ENCODE results near the gene PXDC1. TPM values are rescaled to one million over a fixed set of nuclear protein-coding genes. Genes with fewer than 3 reads are reported as not detected.
"Not testable (repeated sequence)": the region's sequence is repeated elsewhere in the genome, so short reads cannot be mapped to it uniquely, and the experiment has no call there.

The PXDC1 gene
- total RNA-seq, 2 experiments from 2014 or later, result 0.17 to 0.27 TPM

DNA sequence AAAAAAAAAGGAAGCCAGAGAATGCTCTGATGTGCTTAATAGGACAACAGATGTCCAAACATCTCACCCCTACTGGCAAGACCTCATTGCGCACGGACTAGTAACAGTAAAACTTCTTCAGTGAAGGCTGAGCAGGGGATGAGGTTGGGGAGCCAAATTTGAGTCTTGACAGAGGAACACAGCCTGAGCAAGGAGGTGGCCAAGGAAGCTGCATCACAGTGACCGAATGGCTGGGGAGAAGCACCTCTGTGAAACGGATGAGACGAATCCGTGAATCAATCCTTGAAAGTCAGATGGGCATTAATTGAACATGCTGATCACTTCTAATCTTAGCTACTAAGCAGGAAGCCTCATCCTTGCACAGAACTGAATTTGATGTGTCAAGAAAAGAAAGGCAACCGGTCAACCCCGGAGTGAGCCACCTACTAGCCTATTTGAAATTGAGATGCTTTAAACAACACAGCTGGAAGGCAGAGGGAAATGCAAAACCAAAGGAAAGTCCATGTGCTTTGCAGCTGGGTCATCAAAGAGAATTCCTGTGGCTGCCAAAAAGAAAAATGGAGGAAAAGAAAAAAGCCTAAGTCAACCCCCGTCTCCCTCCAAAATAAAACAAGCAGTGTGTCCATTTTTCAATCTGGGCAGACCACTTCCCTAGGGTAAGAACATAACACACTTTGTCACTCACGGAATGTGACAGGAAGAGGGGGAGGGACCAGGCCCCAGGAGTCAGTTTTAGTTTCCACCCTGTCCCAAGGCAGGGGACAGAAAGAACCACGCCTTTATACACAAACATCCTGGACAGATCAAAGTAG is 29.5 kb downstream of the PXDC1 start:
- TF ChIP-seq, protein P1, sequence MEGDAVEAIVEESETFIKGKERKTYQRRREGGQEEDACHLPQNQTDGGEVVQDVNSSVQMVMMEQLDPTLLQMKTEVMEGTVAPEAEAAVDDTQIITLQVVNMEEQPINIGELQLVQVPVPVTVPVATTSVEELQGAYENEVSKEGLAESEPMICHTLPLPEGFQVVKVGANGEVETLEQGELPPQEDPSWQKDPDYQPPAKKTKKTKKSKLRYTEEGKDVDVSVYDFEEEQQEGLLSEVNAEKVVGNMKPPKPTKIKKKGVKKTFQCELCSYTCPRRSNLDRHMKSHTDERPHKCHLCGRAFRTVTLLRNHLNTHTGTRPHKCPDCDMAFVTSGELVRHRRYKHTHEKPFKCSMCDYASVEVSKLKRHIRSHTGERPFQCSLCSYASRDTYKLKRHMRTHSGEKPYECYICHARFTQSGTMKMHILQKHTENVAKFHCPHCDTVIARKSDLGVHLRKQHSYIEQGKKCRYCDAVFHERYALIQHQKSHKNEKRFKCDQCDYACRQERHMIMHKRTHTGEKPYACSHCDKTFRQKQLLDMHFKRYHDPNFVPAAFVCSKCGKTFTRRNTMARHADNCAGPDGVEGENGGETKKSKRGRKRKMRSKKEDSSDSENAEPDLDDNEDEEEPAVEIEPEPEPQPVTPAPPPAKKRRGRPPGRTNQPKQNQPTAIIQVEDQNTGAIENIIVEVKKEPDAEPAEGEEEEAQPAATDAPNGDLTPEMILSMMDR (IDR thresholded peaks at IDR 0.05), result no peak
- H3K27me3 Mint-ChIP-seq, result peaks cover under 1% of the 10 kb centered on the region
- Histone ChIP-seq H3K9me3 (ENCODE audit: control insufficient read depth in 1 of 2, insufficient read depth in 1 of 2, low read length in 2 of 2) (no peaks in the 10 kb centered on the region), H3K4me1 (ENCODE audit: insufficient read depth, low read length) (no peaks in the 10 kb centered on the region), H3K4me3 (ENCODE audit: low read length) (no peak overlapping the region), H3K27me3 (ENCODE audit: control insufficient read depth in 1 of 2, insufficient read depth in 2 of 2, low read length in 2 of 2) (no peaks in the 10 kb centered on the region), H3K36me3 (ENCODE audit: insufficient read depth, low read length) (no peaks in the 10 kb centered on the region), H3K27ac (ENCODE audit: low read depth in 1 of 2, low read length in 2 of 2) (no peak overlapping the region)
- intact Hi-C loops (cut with DNase I, micrococcal nuclease), result no loop called here
- no peak overlapping the region for H3K27ac Mint-ChIP-seq
- no peak overlapping the region for H3K4me3 Mint-ChIP-seq
- ChIA-PET CTCF (interaction anchor here (0.7 kb wide), 1 partner anchor 9 kb away, joined by 3 read pairs; no protein-coding TSS in a partner anchor), POLR2A (no interaction called here)
- H3K9me3 Mint-ChIP-seq, result no peaks in the 10 kb centered on the region
- no peaks in the 10 kb centered on the region for H3K36me3 Mint-ChIP-seq (ENCODE audit: low read depth)
- DNase-seq (no peak), ATAC-seq (ENCODE audit: poor library complexity) (no peak)
- H3K4me1 Mint-ChIP-seq (ENCODE audit: low read depth), result no peaks in the 10 kb centered on the region

DNA sequence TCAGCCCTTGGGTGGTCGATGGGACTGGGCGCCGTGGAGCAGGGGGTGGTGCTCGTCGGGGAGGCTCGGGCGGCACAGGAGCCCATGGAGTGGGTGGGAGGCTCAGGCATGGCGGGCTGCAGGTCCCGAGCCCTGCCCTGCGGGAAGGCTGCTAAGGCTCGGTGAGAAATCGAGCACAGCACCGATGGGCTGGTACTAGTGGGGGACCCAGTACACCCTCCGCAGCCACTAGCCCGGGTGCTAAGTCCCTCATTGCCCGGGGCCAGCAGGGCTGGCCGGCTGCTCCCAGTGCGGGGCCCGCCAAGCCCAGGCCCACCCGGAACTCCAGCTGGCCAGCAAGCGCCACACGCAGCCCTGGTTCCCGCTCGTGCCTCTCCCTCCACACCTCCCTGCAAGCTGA is 30.7 kb downstream of the PXDC1 start:
- H3K4me1 Mint-ChIP-seq (ENCODE audit: low read depth); H3K27me3 ChIP-seq (ENCODE audit: control insufficient read depth in 1 of 2, insufficient read depth in 2 of 2, low read length in 2 of 2); H3K4me3 ChIP-seq (ENCODE audit: low read length); DNase-seq; H3K9me3 Mint-ChIP-seq; CTCF ChIA-PET; H3K4me3 Mint-ChIP-seq; H3K27ac Mint-ChIP-seq; H3K27me3 Mint-ChIP-seq; POLR2A ChIA-PET; H3K36me3 Mint-ChIP-seq (ENCODE audit: low read depth); H3K4me1 ChIP-seq (ENCODE audit: insufficient read depth, low read length); H3K27ac ChIP-seq (ENCODE audit: low read depth in 1 of 2, low read length in 2 of 2); ATAC-seq (ENCODE audit: poor library complexity); intact Hi-C loops (cut with DNase I, micrococcal nuclease); H3K9me3 ChIP-seq (ENCODE audit: control insufficient read depth in 1 of 2, insufficient read depth in 1 of 2, low read length in 2 of 2); H3K36me3 ChIP-seq (ENCODE audit: insufficient read depth, low read length): not testable (repeated sequence)

DNA sequence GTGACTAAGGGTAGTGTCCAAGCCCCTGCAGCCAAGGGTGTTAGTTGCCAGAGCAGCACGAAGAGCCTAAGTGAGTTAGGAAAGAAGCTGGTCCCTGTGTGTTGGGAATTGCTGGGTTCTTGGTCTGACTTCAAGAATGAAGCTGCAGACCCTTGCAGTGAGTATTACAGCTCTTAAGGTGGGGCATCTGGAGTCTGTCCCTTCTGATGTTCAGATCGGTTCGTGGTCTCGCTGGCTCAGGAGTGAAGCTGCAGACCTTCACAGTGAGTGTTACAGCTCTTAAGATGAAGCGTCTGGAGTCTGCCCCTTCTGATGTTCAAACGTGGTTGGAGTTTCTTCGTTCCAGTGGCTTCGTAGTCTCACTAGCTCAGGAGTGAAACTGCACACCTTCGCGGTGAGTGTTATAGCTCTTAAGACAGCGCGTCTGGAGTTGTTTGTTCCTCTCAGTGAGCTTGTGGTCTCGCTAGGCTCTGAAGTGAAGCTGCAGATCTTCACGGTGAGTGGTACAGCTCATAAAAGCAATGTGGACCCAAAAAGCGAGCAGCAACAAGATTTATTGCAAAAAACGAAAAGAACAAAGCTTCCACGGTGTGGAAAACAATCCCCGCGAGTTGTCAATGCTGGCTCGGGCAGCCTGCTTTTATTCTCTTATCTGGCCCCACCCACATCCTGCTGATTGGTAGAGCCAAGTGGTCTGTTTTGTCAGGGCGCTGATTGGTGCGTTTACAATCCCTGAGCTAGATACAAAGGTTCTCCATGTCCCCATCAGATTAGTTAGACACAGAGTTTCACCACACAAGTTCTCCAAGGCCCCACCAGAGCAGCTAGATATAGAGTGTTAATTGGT is 31.8 kb downstream of the PXDC1 start:
- H3K9me3 Mint-ChIP-seq, result no peaks in the 10 kb centered on the region
- intact Hi-C loops (cut with DNase I, micrococcal nuclease), result no loop called here
- H3K36me3 Mint-ChIP-seq (ENCODE audit: low read depth), result no peaks in the 10 kb centered on the region
- H3K4me3 Mint-ChIP-seq, result no peak overlapping the region
- TF ChIP-seq, protein P1 (IDR thresholded peaks at IDR 0.05), result no peak
- ATAC-seq (ENCODE audit: poor library complexity) (no peak), DNase-seq (no peak)
- ChIA-PET CTCF (interaction anchor here (0.7 kb wide), 1 partner anchor 9 kb away, joined by 3 read pairs; no protein-coding TSS in a partner anchor), POLR2A (no interaction called here)
- no peak overlapping the region for H3K27ac ChIP-seq (ENCODE audit: low read depth in 1 of 2, low read length in 2 of 2)
- peak overlapping the region; percentile 13 for H3K4me3 ChIP-seq (ENCODE audit: low read length)
- H3K4me1 ChIP-seq (ENCODE audit: insufficient read depth, low read length), result no peaks in the 10 kb centered on the region
- no peaks in the 10 kb centered on the region for H3K4me1 Mint-ChIP-seq (ENCODE audit: low read depth)
- H3K27ac Mint-ChIP-seq, result no peak overlapping the region
- H3K36me3 ChIP-seq (ENCODE audit: insufficient read depth, low read length), result no peaks in the 10 kb centered on the region
- H3K9me3 ChIP-seq (ENCODE audit: control insufficient read depth in 1 of 2, insufficient read depth in 1 of 2, low read length in 2 of 2), result no peaks in the 10 kb centered on the region
- no peaks in the 10 kb centered on the region for H3K27me3 ChIP-seq (ENCODE audit: control insufficient read depth in 1 of 2, insufficient read depth in 2 of 2, low read length in 2 of 2)
- peaks cover 5% of the 10 kb centered on the region for H3K27me3 Mint-ChIP-seq

Measured in CD4-positive, alpha-beta T cell (primary cell).